Parathyroid adenoma (tissue), 2 donors: ENCODE measurements around the gene FMNL2.

ENCODE experiments used
- H2AFZ ChIP-seq: fragments of 300-600 bp; sonication (generic); one replicate; pipeline ENCODE4 v1.7.0; 2017; ENCODE audit warnings: antibody characterized with exemption, mild to moderate bottlenecking
- H3K27ac ChIP-seq: fragments of 300-600 bp; sonication (generic); one replicate; pipeline ENCODE4 v1.7.0; 2017
- H3K27me3 ChIP-seq: fragments of 300-600 bp; sonication (generic); one replicate; pipeline ENCODE4 v1.7.0; 2017; ENCODE audit warnings: low read length; ENCODE audit not compliant: control insufficient read depth, insufficient read depth
- H3K36me3 ChIP-seq: fragments of 300-600 bp; sonication (generic); one replicate; pipeline ENCODE4 v1.7.0; 2017; ENCODE audit warnings: low read length; ENCODE audit not compliant: control insufficient read depth, insufficient read depth
- H3K4me1 ChIP-seq: fragments of 300-600 bp; sonication (generic); one replicate; pipeline ENCODE4 v1.7.0; 2017; ENCODE audit warnings: control low read depth
- H3K4me2 ChIP-seq: fragments of 300-600 bp; sonication (generic); one replicate; pipeline ENCODE4 v1.7.0; 2017; ENCODE audit warnings: low read length
- H3K4me3 ChIP-seq: fragments of 300-600 bp; sonication (generic); one replicate; pipeline ENCODE4 v1.7.0; 2017; ENCODE audit warnings: low read depth, low read length
- H3K79me2 ChIP-seq: fragments of 300-600 bp; sonication (generic); one replicate; pipeline ENCODE4 v1.7.0; 2017; ENCODE audit warnings: control low read depth
- H3K9ac ChIP-seq: fragments of 300-600 bp; sonication (generic); one replicate; pipeline ENCODE4 v1.7.0; 2017; ENCODE audit warnings: mild to moderate bottlenecking
- H3K9me3 ChIP-seq: fragments of 300-600 bp; sonication (generic); one replicate; pipeline ENCODE4 v1.7.0; 2017; ENCODE audit warnings: low read length; ENCODE audit not compliant: control insufficient read depth
- CTCF ChIP-seq: fragments of 300-600 bp; sonication (generic); IDR thresholded peaks from one replicate; pipeline ENCODE4 v1.7.0; 2017; ENCODE audit warnings: antibody characterized with exemption, mild to moderate bottlenecking
- donor health status: primary hyperparathyroidism.

FMNL2 gene

GRCh38 chr2:152459091-152459490 lies 124.1 kb downstream of the FMNL2 start:
- Histone ChIP-seq H3K4me2 (no peak overlapping the region), H3K27me3 (no peaks in the 10 kb centered on the region), H3K27ac (no peak overlapping the region), H3K4me3 (no peak overlapping the region), H3K79me2 (no peaks in the 10 kb centered on the region), H3K9ac (no peak overlapping the region), H3K36me3 (no peaks in the 10 kb centered on the region), H3K4me1 (peaks cover 6% of the 10 kb centered on the region), H2AFZ (no peak overlapping the region), H3K9me3 (no peaks in the 10 kb centered on the region)
- TF ChIP-seq CTCF, result no peak

- Histone ChIP-seq H3K27ac (no peak overlapping the region), H3K4me2 (no peak overlapping the region), H3K4me1 (peaks cover 16% of the 10 kb centered on the region), H3K4me3 (no peak overlapping the region), H2AFZ (no peak overlapping the region), H3K36me3 (no peaks in the 10 kb centered on the region), H3K79me2 (peaks cover 10% of the 10 kb centered on the region), H3K27me3 (no peaks in the 10 kb centered on the region), H3K9me3 (no peaks in the 10 kb centered on the region), H3K9ac (no peak overlapping the region)
- TF ChIP-seq CTCF, result no peak
These were observed 125.6 kb downstream of the FMNL2 start for GRCh38 chr2:152460567-152460966.

GRCh38 chr2:152462120-152462519 lies 127.1 kb downstream of the FMNL2 start:
- Histone ChIP-seq H3K9me3 (no peaks in the 10 kb centered on the region), H3K4me3 (no peak overlapping the region), H2AFZ (no peak overlapping the region), H3K4me1 (peaks cover 24% of the 10 kb centered on the region), H3K27ac (no peak overlapping the region), H3K4me2 (no peak overlapping the region), H3K36me3 (no peaks in the 10 kb centered on the region), H3K79me2 (peaks cover 10% of the 10 kb centered on the region), H3K27me3 (no peaks in the 10 kb centered on the region), H3K9ac (no peak overlapping the region)
- no peak for TF ChIP-seq CTCF

- Histone ChIP-seq H3K27ac (no peak overlapping the region), H2AFZ (no peak overlapping the region), H3K4me2 (no peak overlapping the region), H3K9me3 (no peaks in the 10 kb centered on the region), H3K4me1 (peaks cover 29% of the 10 kb centered on the region), H3K27me3 (no peaks in the 10 kb centered on the region), H3K9ac (no peak overlapping the region), H3K4me3 (no peak overlapping the region), H3K79me2 (peaks cover 10% of the 10 kb centered on the region), H3K36me3 (no peaks in the 10 kb centered on the region)
- no peak for TF ChIP-seq CTCF
These were observed 127.8 kb downstream of the FMNL2 start for GRCh38 chr2:152462779-152463178.

- H3K4me2 ChIP-seq, result no peak overlapping the region
- no peak overlapping the region for H3K27ac ChIP-seq
- H3K9me3 ChIP-seq, result no peaks in the 10 kb centered on the region
- no peaks in the 10 kb centered on the region for H3K27me3 ChIP-seq
- peaks cover 10% of the 10 kb centered on the region for H3K79me2 ChIP-seq
- H3K36me3 ChIP-seq, result no peaks in the 10 kb centered on the region
- no peak overlapping the region for H3K4me3 ChIP-seq
- no peak for TF ChIP-seq CTCF
- H2AFZ ChIP-seq, result no peak overlapping the region
- H3K9ac ChIP-seq, result no peak overlapping the region
- peaks cover 30% of the 10 kb centered on the region for H3K4me1 ChIP-seq
These were observed 130.0 kb downstream of the FMNL2 start for GRCh38 chr2:152464851-152465470.
